ENCODE results near the gene NTHL1.
"Not testable (repeated sequence)": the region's sequence is repeated elsewhere in the genome, so short reads cannot be mapped to it uniquely, and the experiment has no call there.

NTHL1 gene

GRCh38 chr16:2040041-2040786 is 7.4 kb downstream of the NTHL1 start:
- no peak for DNase-seq

DNA sequence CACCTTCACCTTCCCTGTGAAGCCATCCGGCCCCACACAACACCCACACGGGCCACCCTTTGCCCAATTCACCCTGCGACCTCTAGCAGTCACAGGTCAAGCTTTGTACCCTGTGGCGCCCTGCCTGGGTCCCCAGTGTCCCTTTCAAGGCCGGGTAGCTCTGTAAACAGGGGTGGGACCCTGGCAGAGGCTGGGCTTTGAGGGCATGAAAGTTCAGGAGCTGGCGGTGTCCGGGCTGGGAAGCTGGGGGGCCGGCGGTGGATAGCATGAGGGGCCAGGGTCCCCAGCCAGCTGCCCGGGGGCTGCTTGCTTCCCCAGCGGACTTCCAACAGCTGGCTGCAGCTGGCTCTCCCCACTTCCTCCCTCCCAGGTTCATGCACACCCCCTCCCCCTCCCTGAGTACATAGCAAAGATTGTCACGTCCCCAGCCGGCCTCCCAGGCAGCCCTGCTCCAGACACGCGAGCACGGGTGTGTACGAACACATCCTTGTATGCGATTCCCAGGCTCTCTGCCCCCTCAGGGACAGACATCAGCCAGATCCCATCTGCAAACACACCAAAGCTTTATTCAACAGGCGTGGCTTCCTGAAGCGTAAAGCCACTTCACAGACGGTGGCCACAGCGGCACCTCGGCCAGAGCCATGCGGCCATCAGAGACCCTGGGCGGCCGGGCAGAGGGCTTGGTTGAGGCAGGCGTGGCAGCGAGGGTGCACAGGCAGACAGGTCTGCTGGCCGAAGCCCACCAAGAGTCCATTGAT is 8.2 kb downstream of the NTHL1 start:
- DNase-seq = no peak

- no peak for DNase-seq
Observed at GRCh38 chr16:2038382-2039231, 9.0 kb downstream of the NTHL1 start.

DNA sequence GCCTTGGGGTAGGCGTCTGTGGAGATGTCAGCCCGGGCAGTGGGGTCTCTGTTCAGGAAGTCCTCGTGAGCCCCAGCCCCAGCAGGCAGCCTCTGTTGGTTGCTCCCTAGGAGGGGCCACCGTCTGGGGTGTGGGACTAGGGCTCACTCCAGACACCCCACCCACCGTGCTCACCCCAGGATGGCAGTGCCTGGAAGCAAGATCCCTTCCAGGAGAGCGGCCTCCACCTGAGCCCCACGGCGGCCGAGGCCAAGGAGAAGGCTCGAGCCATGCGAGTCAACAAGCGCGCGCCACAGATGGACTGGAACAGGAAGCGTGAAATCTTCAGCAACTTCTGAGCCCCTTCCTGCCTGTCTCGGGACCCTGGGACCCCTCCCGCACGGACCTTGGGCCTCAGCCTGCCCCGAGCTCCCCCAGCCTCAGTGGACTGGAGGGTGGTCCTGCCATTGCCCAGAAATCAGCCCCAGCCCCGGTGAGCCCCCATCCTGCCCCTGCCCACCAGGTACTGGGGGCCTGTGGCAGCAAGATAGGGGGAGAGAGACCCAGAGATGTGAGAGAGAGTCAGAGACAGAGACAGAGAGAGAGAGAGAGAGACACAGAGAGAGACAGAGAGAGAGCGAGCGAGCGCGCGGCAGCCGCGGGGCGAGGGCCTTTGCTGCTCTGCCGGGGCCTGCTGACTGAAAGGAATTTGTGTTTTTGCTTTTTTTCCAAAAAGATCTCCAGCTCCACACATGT is 9.8 kb downstream of the NTHL1 start:
- DNase-seq = no peak

DNA sequence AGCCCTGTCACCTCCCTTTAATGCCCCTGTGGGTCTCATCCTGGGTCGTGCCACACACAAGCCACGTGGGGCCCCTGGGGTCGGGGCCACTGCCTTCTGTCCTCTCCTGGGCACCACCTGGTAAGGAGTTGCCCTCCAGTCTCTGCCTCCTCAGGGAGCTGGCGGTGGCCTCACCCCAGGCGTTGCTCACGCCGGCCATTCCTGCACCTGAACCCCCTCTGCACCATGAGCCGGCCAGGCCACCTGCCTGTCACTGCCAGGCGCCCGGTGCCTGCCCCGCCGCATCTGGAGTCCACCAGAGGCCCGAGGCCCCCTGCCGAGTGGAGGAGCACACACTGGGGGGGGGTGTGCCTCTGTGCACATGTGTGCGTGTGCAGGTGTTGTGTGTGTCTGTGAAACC is 10.5 kb downstream of the NTHL1 start:
- no peak for DNase-seq

DNA sequence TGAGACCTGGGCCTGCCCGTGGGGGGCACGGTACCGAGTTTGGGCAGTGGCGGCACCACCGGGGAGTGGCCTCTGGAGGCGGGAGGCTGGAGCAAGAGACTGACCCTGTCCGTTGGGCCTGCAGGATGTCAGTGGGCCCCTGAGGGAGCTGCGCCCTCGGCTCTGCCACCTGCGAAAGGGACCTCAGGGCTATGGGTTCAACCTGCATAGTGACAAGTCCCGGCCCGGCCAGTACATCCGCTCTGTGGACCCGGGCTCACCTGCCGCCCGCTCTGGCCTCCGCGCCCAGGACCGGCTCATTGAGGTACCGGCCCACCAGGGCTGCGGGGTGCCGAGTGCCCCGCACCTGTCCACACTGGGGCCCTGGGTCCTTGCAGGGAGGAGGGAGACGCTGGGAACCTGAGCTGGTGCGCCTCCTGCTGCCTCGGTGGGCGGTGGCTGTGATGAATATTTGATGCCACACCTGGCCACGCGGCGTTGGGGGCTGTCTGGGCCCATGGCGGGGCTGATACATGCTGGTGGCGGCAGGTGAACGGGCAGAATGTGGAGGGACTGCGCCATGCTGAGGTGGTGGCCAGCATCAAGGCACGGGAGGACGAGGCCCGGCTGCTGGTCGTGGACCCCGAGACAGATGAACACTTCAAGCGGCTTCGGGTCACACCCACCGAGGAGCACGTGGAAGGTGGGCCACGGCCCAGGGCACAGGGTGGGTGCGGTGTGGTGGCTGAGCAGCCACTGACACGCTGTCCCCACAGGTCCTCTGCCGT is 11.3 kb downstream of the NTHL1 start:
- DNase-seq = no peak

DNA sequence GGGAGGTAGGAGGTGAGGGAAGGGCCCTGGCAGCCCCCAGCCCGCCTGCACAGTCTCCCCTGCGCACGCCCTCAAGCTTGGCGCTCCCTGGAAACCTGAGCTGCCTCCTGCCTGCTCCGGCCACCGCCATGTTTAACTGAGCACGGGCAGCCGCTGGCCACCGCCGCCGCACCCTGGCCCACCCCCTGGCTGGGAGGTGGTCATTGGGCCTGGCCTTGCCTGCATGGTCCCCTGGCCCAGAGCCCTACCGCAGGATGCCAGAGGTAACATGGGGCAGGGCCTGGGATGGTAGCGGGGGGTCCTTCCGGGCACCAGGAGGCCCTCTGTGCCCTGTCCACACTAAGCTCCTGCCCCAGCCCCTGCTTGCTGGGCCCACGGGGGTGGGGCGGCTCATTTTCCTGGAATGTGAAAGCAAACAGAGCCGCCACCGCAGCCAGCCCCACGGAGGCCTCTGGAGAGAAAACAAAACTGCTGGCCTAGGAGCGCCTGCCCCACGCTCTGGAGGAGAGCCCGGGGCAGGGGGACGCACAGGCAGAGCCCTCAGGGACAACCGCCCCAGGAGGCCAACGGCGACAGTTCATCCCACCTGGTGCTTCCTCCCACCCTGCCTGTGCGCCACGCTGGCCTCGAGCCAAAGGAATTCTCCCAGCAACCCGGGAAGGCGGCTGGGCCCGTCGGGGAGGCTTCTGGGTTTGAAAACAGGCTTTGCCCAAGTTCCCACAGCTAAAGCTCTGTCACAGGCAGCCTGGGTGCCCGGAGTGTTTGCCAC is 12.0 kb downstream of the NTHL1 start:
- no peak for DNase-seq

DNA sequence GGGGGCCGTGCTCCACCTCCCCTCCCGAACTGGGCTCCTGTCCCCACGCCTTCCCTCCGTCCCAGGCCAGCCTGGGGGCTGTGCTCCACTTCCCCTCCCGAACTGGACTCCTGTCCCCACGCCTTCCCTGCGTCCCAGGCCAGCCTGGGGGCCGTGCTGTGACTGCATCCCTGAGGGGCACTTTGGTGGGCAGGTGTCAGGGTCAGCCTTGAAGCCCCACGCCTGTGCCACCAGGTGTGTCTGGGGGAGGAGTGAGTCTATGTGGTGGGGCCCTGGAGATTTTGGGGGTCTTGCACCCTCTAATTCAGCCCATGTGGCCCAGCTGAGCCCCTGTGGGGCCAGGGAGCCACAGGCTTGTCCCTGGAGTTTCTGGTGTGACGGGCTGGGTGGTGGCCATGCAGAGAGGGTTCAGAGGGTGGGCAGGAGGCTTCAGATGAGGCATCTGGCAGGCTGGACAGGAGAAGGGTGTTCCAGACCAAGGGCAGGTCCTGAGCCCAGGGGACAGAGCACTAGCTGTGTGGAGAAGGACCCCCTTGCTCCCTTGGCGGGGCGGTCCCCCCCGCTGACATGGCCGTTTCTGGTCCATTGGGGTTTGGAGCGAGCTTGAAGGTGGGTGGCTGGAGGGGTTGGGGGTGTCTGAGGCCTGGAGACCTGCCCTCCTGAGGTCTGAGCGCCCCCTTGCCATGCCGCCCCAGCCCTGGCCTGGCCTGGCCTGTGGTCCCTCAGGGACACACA is 12.8 kb downstream of the NTHL1 start:
- no peak for DNase-seq

DNA sequence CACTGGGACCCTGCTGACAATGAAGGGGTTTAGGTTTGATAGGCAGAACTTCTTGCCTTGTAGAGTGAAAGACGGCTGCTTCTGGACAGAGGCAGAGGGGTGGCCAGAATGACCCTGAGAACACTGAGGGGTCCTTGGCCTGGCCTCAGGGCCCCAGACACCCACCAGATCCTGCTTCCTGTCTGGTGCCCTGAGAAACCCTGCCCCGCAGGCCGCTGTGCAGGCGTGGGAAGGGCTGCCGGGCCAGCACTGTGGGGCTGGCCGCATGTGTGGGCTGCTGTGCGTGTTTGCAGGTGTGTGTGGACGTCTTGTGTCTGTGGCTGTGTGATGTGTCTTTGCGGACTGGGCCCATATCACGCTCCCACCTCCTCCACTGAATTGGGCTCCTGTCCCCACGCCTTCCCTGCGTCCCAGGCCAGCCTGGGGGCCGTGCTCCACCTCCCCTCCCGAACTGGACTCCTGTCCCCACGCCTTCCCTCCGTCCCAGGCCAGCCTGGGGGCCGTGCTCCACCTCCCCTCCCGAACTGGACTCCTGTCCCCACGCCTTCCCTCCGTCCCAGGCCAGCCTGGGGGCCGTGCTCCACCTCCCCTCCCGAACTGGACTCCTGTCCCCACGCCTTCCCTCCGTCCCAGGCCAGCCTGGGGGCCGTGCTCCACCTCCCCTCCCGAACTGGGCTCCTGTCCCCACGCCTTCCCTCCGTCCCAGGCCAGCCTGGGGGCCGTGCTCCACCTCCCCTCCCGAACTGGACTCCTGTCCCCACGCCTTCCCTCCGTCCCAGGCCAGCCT is 13.5 kb downstream of the NTHL1 start:
- not testable (repeated sequence) for DNase-seq

DNA sequence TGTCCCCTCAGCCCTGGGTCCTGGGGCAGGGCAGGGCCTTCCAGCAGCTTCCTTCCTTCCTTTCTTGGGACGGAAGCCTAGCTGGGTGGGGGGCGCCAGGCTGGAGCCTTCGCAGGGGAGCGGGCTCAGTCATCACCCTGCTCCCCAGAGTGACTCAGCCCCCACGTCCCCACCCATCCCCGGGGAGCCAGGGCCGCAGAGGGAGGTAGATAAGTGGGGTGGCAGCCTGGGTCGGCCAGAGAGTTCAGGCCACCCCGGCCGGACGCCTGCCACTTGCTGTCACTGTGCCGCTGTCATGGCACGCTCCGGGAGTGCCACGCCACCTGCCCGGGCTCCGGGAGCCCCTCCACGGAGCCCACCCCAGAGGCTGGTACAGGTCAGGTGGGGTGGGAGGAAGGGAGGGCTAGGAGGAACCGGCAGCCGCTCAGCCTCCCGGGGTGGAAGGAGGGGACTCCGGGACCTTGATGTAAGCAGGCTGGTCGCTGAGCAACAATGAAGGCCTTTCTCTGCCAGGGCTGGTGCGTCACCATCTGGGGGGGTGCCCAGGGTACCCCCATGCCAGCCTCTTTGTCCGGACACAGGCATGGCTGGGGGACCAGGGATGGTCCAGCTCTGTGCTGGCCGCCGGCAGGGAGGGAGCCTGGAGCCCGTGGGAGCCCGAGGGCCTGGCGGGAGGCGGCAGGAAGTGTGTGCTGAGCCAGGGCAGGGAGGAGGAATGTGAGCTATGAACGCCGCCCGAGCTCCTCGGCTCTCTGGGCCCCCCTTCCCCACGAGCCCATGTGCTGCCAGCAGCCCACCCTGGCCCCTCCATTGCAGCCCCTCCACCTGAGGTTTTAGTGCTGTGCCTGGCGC is 14.4 kb downstream of the NTHL1 start:
- DNase-seq = no peak

DNA sequence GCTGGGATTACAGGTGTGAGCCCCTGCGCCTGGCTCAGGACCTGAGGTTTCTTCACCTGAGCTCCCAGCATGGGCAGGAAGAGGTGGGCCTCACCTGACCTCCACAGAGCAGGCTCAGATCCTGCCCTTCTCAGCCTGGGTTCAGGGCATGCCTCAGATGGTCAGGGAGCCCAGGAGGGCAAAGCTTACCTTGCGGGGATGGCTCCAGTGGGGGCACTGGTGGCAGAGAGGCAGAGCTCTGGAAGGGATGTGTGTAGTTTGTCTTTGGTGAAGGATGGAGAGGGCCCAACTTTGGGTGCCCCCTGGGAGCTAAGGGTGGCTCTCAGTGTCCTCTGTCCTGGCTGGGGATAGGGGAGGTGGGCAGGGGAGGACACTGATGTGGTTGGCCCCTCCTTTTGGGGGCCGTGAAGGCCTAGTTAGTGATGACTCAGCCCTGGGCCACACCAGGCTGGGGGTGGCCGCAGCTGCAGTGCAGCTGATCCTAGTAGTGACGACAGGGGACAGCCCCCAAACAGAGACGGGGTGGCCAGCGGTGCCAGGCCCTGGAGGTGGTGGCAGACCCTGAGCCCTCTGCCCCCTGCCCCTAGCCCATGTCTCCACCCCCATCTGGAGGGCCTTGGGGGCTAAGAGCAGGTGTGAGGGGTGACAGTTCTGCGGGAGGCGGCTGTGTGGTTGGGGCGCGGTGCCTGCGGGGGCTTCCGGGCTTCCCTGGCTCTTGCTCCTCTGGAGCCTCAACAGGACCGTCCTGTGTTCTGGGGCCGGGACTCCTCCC is 15.2 kb downstream of the NTHL1 start:
- no peak for DNase-seq

DNA sequence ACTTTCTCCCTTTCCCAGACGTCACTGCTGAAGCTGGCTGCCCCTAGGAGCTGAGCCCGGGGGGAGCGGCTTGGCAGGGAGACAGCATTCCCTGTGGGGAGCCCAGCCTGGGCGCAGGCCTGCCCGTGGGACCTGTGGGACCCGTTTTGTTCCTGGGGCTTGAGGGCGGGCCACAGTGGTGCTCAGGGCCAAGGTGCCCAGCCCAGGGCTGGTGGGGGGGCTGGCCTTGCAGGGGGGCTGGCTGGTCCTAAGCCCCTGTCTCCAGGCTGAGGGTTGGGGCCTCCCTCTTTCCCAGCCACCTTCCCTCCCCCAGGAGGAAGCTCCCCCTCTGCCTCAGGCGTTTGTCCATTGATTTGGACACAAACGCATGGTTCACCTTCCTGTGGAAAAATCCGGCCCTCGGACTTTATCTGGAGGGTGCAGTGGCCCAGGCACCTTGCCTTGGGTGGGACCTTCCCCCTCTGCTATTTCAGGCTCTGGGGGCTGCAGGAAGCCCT is 16.5 kb downstream of the NTHL1 start:
- DNase-seq = no peak

- DNase-seq = no peak
Observed at GRCh38 chr16:2030036-2030435, 17.6 kb downstream of the NTHL1 start.

- no peak for DNase-seq
Observed at GRCh38 chr16:2029350-2029749, 18.3 kb downstream of the NTHL1 start.

DNA sequence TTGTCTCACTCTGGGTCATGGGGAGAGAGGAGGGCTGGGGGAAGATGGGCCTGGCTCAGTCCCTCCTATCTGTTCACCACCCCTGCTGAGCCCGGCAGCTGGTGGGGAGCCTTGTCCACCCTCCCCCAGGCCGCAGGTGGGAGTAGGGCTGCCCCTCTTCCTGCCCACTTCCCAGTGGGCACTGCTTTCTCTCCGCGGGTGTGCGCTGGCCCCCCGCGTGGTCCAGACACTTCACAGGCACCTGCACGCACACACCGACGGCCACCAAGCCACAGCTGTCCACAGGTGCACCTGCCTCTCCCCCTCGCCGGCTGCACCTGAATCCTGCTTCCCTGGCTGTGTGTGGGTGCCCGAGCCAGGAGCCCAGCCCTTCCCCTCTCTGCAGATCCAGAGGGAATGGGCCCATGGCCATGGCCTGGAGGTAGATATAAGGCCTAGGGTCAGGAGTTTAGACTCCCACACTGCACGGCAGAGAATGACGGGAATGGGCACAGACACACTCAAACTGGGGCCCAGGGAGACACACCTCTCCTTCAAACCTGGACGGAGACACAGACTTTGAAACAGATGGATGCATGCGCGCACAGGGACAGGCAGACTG is 18.9 kb downstream of the NTHL1 start:
- DNase-seq = no peak

GRCh38 chr16:2028146-2028545 is 19.5 kb downstream of the NTHL1 start:
- no peak for DNase-seq
